NCI-H82 treated with DMSO at 0.1 percent for 48 hours (cell line): ENCODE results near the gene CCT8.

Experiments
- DNase-seq: peaks from one replicate; lab custom pipeline; 2025; ENCODE audit not compliant: unreplicated experiment; lab: John Stamatoyannopoulos, UW

Gene CCT8

GRCh38 chr21:29073222-29074006, at the start of gene CCT8:
Gene CCT8 (minus strand): TSS chr21:29073648. CDS start chr21:29073590, 58 bp downstream.
- DNase-seq, result peak; percentile 95

- no peak for DNase-seq
Observed at GRCh38 chr21:29121759-29122158, 48.3 kb upstream of the CCT8 start.

- DNase-seq, result no peak
Observed at GRCh38 chr21:29117372-29117955, 44.0 kb upstream of the CCT8 start.

- no peak for DNase-seq
Observed at GRCh38 chr21:29115899-29116298, 42.5 kb upstream of the CCT8 start.

GRCh38 chr21:29114765-29115500, 41.5 kb upstream of the CCT8 start:
- DNase-seq, result no peak

GRCh38 chr21:29105218-29105617, 31.8 kb upstream of the CCT8 start:
- DNase-seq, result peak; percentile 28

GRCh38 chr21:29104239-29104708, 30.8 kb upstream of the CCT8 start:
- DNase-seq, result no peak

GRCh38 chr21:29102791-29103257, 29.4 kb upstream of the CCT8 start:
- DNase-seq, result no peak

GRCh38 chr21:29098156-29098555, 24.7 kb upstream of the CCT8 start:
- DNase-seq, result no peak

GRCh38 chr21:29096218-29097015, 23.0 kb upstream of the CCT8 start:
- DNase-seq, result no peak

- DNase-seq, result no peak
Observed at GRCh38 chr21:29092102-29092959, 18.9 kb upstream of the CCT8 start.

- no peak for DNase-seq
Observed at GRCh38 chr21:29091033-29091432, 17.6 kb upstream of the CCT8 start.

GRCh38 chr21:29085106-29085752, 11.8 kb upstream of the CCT8 start:
- no peak for DNase-seq

- no peak for DNase-seq
Observed at GRCh38 chr21:29084372-29084771, 10.9 kb upstream of the CCT8 start.

GRCh38 chr21:29083306-29083705, 9.9 kb upstream of the CCT8 start:
- no peak for DNase-seq

GRCh38 chr21:29082046-29082815, 8.8 kb upstream of the CCT8 start:
- no peak for DNase-seq

- DNase-seq, result no peak
Observed at GRCh38 chr21:29080454-29080941, 7.0 kb upstream of the CCT8 start.
